A549 (cell line): Measurements from ENCODE around the gene AP3B2. TPM values are rescaled to one million over a fixed set of nuclear protein-coding genes. Genes with fewer than 3 reads are reported as not detected.

ENCODE experiments used
- ATAC-seq, 2 experiments: fragments of 200-7000 bp in 1 of 2; fragments of >200 bp in 1 of 2; cut with Nextera tagmentation in 1 of 2; cut with Tn5 transposase in 1 of 2; 3 replicates each; pipeline versions ENCODE4 v1.8.0 to v1.9.1; 2018 to 2020; ENCODE audit warnings: mild to moderate bottlenecking in 1 of 2, moderate library complexity in 1 of 2
- CTCF ChIA-PET: fragments of 300-600 bp; sonication (Branson Sonifier 250); formaldehyde crosslinking; extraction: SDS; loops from one replicate; lab custom pipeline; 2021; ENCODE audit warnings: antibody characterized with exemption, inconsistent platforms; lab: Yijun Ruan, JAX
- POLR2A ChIA-PET: fragments of 350-600 bp; formaldehyde crosslinking; extraction: SDS; loops from one replicate; lab custom pipeline; 2021; ENCODE audit warnings: antibody characterized with exemption, inconsistent platforms; lab: Yijun Ruan, JAX
- DNase-seq, 2 experiments: peaks; one replicate each; pipeline versions ENCODE4 v3.0.0 to v3.0.0-alpha.2; 2011 to 2016; ENCODE audit warnings: low read depth in 1 of 2, low spot score in 1 of 2
- FAIRE-seq: peaks from 2 replicates; lab custom pipeline; 2011; peaks lifted over from hg19 to GRCh38; lab: Jason Lieb, UNC
- H3K27ac ChIP-seq, 2 experiments: fragments of >200 bp; sonication (Bioruptor Twin); formaldehyde crosslinking; 3 replicates each; pipeline ENCODE4 v1.5.1; 2016 to 2017
- H3K4me1 ChIP-seq: fragments of >200 bp; sonication (Bioruptor Twin); formaldehyde crosslinking; 3 replicates; pipeline ENCODE4 v1.6.1; 2016
- H3K4me2 ChIP-seq: fragments of >200 bp; sonication (Bioruptor Twin); formaldehyde crosslinking; 3 replicates; pipeline ENCODE4 v1.6.1; 2016
- H3K4me3 ChIP-seq: fragments of >200 bp; sonication (Bioruptor Twin); formaldehyde crosslinking; 3 replicates; pipeline ENCODE4 v1.5.1; 2016
- H3K9me3 ChIP-seq: fragments of >200 bp; sonication (Bioruptor Twin); formaldehyde crosslinking; 3 replicates; pipeline ENCODE4 v1.6.1; 2016
- CEBPB ChIP-seq, 2 experiments: fragments of >200 bp in 1 of 2; sonication (Bioruptor Twin) in 1 of 2; formaldehyde crosslinking in 1 of 2; IDR thresholded peaks; 2 replicates each; pipeline ENCODE4 v1.6.1; 2012 to 2016
- HOXA7 ChIP-seq: fragments of 250-450 bp; sonication (Bioruptor Pico); IDR thresholded peaks from 2 replicates; pipeline ENCODE4 v1.5.0; 2020; ENCODE audit warnings: mild to moderate bottlenecking, moderate library complexity
- HOXB5 ChIP-seq: fragments of 250-450 bp; sonication (Bioruptor Pico); IDR thresholded peaks from 2 replicates; pipeline ENCODE4 v1.5.0; 2020; ENCODE audit warnings: mild to moderate bottlenecking, moderate library complexity
- KDM5A ChIP-seq: fragments of 200-600 bp; sonication (generic); IDR thresholded peaks from 2 replicates; pipeline ENCODE4 v1.6.1; 2016; ENCODE audit warnings: antibody characterized with exemption, mild to moderate bottlenecking
- MYC ChIP-seq: IDR thresholded peaks from 2 replicates; pipeline ENCODE4 v1.6.1; 2012; ENCODE audit warnings: mild to moderate bottlenecking, inconsistent platforms, low read length, improper control_type of control experiment, borderline replicate concordance
- PHF8 ChIP-seq: fragments of 200-600 bp; sonication (generic); IDR thresholded peaks from 2 replicates; pipeline ENCODE4 v1.6.1; 2016; ENCODE audit warnings: low read depth, mild to moderate bottlenecking, antibody characterized with exemption, moderate library complexity, borderline replicate concordance
- RAD21 ChIP-seq, 2 experiments: fragments of >200 bp in 1 of 2; sonication (Bioruptor Twin) in 1 of 2; formaldehyde crosslinking in 1 of 2; IDR thresholded peaks in 1 of 2; conservative IDR thresholded peaks in 1 of 2; 2 replicates in 1 of 2; 3 replicates in 1 of 2; pipeline ENCODE4 v1.6.1; 2012 to 2018; ENCODE audit warnings: inconsistent platforms in 1 of 2
- RCOR1 ChIP-seq: fragments of 150-350 bp; IDR thresholded peaks from 2 replicates; pipeline ENCODE4 v1.6.1; 2014; ENCODE audit warnings: antibody characterized with exemption, low read length, low read depth
- RNF2 ChIP-seq: fragments of 200-600 bp; sonication (generic); IDR thresholded peaks from 2 replicates; pipeline ENCODE4 v1.6.1; 2016; ENCODE audit warnings: low read depth, mild to moderate bottlenecking, antibody characterized with exemption, moderate library complexity, borderline replicate concordance
- SREBF2 ChIP-seq: fragments of 450-650 bp; IDR thresholded peaks from 2 replicates; pipeline ENCODE4 v1.6.1; 2014; ENCODE audit warnings: mild to moderate bottlenecking, moderate library complexity
- ZFP36 ChIP-seq: fragments of 450-650 bp; IDR thresholded peaks from 2 replicates; pipeline ENCODE4 v1.6.1; 2014; ENCODE audit warnings: borderline replicate concordance; ENCODE audit not compliant: partially characterized antibody
- WGBS: methylation state at CpG from one replicate; pipeline ENCODE4 v1.1.6; 2017; ENCODE audit errors: missing lambda C conversion rate; 5-methylcytosine and 5-hydroxymethylcytosine counted together
- polyA plus RNA-seq, 4 experiments: library from polyadenylated mRNA; depleted of rRNA in 3 of 4; stranded (reverse); fragments of >200 nt; fragmentation: RNase III in 1 of 4; extraction: RNeasy Plus Mini Kit Qiagen cat#74134 plus additional on column Dnase treatment in 1 of 4; gene quantifications; 2 replicates in 3 of 4; 3 replicates in 1 of 4; pipeline ENCODE4 v1.2.3, GENCODE V29; 2011 to 2017
- TF ChIP-seq, protein P1 (sequence below): fragments of 200-600 bp; sonication (generic); IDR thresholded peaks from 2 replicates; pipeline ENCODE4 v1.6.1; 2016; ENCODE audit warnings: antibody characterized with exemption, mild to moderate bottlenecking, moderate library complexity
- TF ChIP-seq, protein P2 (sequence below): IDR thresholded peaks from 2 replicates; pipeline ENCODE4 v1.6.1; 2012
- TF ChIP-seq, protein P3 (sequence below): fragments of 150-350 bp; IDR thresholded peaks from 2 replicates; pipeline ENCODE4 v1.6.1; 2014; ENCODE audit warnings: low read depth, mild to moderate bottlenecking, low read length
- TF ChIP-seq, protein P4 (sequence below): fragments of >200 bp; sonication (Bioruptor Twin); formaldehyde crosslinking; IDR thresholded peaks from 3 replicates; pipeline ENCODE4 v1.6.1; 2016
- TF ChIP-seq, protein P5 (sequence below): fragments of 450-650 bp; IDR thresholded peaks from 2 replicates; pipeline ENCODE4 v1.6.1; 2014; ENCODE audit warnings: antibody characterized with exemption
- TF ChIP-seq, protein P6 (sequence below): fragments of 250-450 bp; sonication (Bioruptor Pico); IDR thresholded peaks from 2 replicates; pipeline ENCODE4 v1.5.0; 2021; ENCODE audit warnings: mild to moderate bottlenecking, moderate library complexity, borderline replicate concordance

AP3B2 gene
- polyA plus RNA-seq, 2 of the 4 experiments (the other 2 are of a cell fraction), result 0.32 to 0.68 TPM

DNA sequence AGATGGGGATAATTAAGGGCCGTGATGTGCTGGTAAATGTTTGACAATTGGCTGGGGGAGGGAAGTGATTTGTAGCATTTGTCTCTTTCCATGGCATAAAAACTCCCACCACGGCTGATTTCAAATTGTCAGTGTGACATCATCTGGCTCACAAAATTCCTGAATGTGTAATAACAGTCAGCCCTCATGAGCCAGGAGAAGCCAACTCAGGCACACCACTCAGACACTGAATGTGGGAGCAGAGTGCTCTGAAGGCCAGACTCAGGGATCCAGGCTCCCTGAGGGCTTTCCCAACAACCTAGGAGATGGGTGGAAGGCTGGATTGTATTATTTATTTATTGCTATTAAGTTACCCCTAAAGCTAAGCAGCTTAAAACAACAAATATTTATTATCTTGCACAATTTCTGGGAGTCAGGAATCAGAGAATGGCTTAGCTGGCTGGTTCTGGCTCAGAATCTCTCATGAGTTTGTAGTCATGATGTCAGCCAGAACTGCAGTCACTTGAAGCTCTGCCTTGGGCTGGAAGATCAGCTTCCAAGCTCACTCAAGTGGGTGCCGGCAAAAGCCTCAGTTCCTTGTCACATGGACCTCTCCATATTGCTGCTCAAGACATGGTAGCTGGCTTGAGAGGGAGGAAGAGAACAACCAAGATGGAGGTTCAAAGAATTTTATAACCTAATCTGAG is 56.0 kb downstream of the AP3B2 start:
- Histone ChIP-seq H3K27ac (no peak overlapping the region), H3K4me3 (no peak overlapping the region), H3K9me3 (no peaks in the 10 kb centered on the region), H3K4me2 (no peak overlapping the region), H3K4me1 (no peaks in the 10 kb centered on the region)
- ATAC-seq (no peak), DNase-seq (no peak), FAIRE-seq (no peak)
- ChIA-PET POLR2A (no interaction called here), CTCF (interaction anchor here (0.6 to 1.6 kb wide), 2 partner anchors 10 to 14 kb away, joined by 3 read pairs; no protein-coding TSS in a partner anchor)
- WGBS, result 2% methylated on average over 3 of the region's 3 CpGs
- TF ChIP-seq RAD21 (conservative IDR thresholded peaks at IDR 0.05 in 1 of 2, IDR thresholded peaks at IDR 0.05 in 1 of 2) (no peak), CEBPB (IDR thresholded peaks at IDR 0.05) (no peak), RNF2 (no peak), HOXA7 (CRISPR knock-in tag) (no peak), RCOR1 (no peak), HOXB5 (CRISPR knock-in tag) (no peak), MYC (no peak), ZFP36 (no peak), PHF8 (no peak), KDM5A (no peak), SREBF2 (no peak)
- TF ChIP-seq, protein P1, sequence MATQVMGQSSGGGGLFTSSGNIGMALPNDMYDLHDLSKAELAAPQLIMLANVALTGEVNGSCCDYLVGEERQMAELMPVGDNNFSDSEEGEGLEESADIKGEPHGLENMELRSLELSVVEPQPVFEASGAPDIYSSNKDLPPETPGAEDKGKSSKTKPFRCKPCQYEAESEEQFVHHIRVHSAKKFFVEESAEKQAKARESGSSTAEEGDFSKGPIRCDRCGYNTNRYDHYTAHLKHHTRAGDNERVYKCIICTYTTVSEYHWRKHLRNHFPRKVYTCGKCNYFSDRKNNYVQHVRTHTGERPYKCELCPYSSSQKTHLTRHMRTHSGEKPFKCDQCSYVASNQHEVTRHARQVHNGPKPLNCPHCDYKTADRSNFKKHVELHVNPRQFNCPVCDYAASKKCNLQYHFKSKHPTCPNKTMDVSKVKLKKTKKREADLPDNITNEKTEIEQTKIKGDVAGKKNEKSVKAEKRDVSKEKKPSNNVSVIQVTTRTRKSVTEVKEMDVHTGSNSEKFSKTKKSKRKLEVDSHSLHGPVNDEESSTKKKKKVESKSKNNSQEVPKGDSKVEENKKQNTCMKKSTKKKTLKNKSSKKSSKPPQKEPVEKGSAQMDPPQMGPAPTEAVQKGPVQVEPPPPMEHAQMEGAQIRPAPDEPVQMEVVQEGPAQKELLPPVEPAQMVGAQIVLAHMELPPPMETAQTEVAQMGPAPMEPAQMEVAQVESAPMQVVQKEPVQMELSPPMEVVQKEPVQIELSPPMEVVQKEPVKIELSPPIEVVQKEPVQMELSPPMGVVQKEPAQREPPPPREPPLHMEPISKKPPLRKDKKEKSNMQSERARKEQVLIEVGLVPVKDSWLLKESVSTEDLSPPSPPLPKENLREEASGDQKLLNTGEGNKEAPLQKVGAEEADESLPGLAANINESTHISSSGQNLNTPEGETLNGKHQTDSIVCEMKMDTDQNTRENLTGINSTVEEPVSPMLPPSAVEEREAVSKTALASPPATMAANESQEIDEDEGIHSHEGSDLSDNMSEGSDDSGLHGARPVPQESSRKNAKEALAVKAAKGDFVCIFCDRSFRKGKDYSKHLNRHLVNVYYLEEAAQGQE, result no peak
- TF ChIP-seq, protein P2, sequence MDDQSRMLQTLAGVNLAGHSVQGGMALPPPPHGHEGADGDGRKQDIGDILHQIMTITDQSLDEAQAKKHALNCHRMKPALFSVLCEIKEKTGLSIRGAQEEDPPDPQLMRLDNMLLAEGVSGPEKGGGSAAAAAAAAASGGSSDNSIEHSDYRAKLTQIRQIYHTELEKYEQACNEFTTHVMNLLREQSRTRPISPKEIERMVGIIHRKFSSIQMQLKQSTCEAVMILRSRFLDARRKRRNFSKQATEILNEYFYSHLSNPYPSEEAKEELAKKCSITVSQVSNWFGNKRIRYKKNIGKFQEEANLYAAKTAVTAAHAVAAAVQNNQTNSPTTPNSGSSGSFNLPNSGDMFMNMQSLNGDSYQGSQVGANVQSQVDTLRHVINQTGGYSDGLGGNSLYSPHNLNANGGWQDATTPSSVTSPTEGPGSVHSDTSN, result no peak
- TF ChIP-seq, protein P3, sequence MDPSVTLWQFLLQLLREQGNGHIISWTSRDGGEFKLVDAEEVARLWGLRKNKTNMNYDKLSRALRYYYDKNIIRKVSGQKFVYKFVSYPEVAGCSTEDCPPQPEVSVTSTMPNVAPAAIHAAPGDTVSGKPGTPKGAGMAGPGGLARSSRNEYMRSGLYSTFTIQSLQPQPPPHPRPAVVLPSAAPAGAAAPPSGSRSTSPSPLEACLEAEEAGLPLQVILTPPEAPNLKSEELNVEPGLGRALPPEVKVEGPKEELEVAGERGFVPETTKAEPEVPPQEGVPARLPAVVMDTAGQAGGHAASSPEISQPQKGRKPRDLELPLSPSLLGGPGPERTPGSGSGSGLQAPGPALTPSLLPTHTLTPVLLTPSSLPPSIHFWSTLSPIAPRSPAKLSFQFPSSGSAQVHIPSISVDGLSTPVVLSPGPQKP, result no peak
- TF ChIP-seq, protein P4, sequence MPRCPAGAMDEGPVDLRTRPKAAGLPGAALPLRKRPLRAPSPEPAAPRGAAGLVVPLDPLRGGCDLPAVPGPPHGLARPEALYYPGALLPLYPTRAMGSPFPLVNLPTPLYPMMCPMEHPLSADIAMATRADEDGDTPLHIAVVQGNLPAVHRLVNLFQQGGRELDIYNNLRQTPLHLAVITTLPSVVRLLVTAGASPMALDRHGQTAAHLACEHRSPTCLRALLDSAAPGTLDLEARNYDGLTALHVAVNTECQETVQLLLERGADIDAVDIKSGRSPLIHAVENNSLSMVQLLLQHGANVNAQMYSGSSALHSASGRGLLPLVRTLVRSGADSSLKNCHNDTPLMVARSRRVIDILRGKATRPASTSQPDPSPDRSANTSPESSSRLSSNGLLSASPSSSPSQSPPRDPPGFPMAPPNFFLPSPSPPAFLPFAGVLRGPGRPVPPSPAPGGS, result no peak
- TF ChIP-seq, protein P5, sequence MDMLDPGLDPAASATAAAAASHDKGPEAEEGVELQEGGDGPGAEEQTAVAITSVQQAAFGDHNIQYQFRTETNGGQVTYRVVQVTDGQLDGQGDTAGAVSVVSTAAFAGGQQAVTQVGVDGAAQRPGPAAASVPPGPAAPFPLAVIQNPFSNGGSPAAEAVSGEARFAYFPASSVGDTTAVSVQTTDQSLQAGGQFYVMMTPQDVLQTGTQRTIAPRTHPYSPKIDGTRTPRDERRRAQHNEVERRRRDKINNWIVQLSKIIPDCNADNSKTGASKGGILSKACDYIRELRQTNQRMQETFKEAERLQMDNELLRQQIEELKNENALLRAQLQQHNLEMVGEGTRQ, result no peak
- TF ChIP-seq, protein P6, sequence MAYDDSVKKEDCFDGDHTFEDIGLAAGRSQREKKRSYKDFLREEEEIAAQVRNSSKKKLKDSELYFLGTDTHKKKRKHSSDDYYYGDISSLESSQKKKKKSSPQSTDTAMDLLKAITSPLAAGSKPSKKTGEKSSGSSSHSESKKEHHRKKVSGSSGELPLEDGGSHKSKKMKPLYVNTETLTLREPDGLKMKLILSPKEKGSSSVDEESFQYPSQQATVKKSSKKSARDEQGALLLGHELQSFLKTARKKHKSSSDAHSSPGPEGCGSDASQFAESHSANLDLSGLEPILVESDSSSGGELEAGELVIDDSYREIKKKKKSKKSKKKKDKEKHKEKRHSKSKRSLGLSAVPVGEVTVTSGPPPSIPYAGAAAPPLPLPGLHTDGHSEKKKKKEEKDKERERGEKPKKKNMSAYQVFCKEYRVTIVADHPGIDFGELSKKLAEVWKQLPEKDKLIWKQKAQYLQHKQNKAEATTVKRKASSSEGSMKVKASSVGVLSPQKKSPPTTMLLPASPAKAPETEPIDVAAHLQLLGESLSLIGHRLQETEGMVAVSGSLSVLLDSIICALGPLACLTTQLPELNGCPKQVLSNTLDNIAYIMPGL (CRISPR knock-in tag), result no peak
- TF ChIP-seq, all 56 proteins: peak for 0
